Neural cell (in vitro differentiated cells): Measurements from ENCODE around the gene RPS6KA5. TPM values are rescaled to one million over a fixed set of nuclear protein-coding genes. Genes with fewer than 3 reads are reported as not detected.

Experiments used
- H2AFZ ChIP-seq: fragments of 200-600, 300-800 bp; sonication (generic), shearing (Covaris generic); 2 replicates; pipeline ENCODE4 v1.6.0; 2014; ENCODE audit warnings: low read depth, mild to moderate bottlenecking, antibody characterized with exemption, low read length, moderate library complexity
- H3F3A ChIP-seq: fragments of 200-600 bp; shearing (Covaris generic); 2 replicates; pipeline ENCODE4 v1.6.1; 2016; ENCODE audit warnings: mild to moderate bottlenecking, moderate library complexity, mixed read lengths, antibody characterized with exemption, low read length; ENCODE audit not compliant: insufficient read depth, poor library complexity, severe bottlenecking
- H3K27ac ChIP-seq: fragments of 200-600, 300-800 bp; sonication (generic), shearing (Covaris generic); 2 replicates; pipeline ENCODE4 v1.5.1; 2014; ENCODE audit warnings: mild to moderate bottlenecking, low read length, moderate library complexity
- H3K27me3 ChIP-seq: fragments of 300-800, 200-600 bp; sonication (generic), shearing (Covaris generic); 2 replicates; pipeline ENCODE4 v1.6.0; 2014; ENCODE audit warnings: mild to moderate bottlenecking, low read depth, low read length, moderate library complexity; ENCODE audit not compliant: insufficient read depth
- H3K36me3 ChIP-seq: fragments of 300-800, 200-600 bp; sonication (generic), shearing (Covaris generic); 2 replicates; pipeline ENCODE4 v1.5.1; 2014; ENCODE audit warnings: mild to moderate bottlenecking, antibody characterized with exemption, low read length, moderate library complexity; ENCODE audit not compliant: insufficient read depth
- H3K4me2 ChIP-seq: fragments of 300-800, 200-600 bp; sonication (generic), shearing (Covaris generic); 2 replicates; pipeline ENCODE4 v1.6.0; 2014; ENCODE audit warnings: mild to moderate bottlenecking, low read length
- H3K4me3 ChIP-seq: fragments of 300-800, 200-600 bp; sonication (generic), shearing (Covaris generic); 2 replicates; pipeline ENCODE4 v1.5.1; 2014; ENCODE audit warnings: mild to moderate bottlenecking, low read length, moderate library complexity
- H3K79me2 ChIP-seq: fragments of 200-600 bp; shearing (Covaris generic); replicated peaks from 2 replicates; pipeline ENCODE4 v1.6.0; 2014; ENCODE audit warnings: mild to moderate bottlenecking, low read length, moderate library complexity; ENCODE audit not compliant: insufficient read depth
- H3K9ac ChIP-seq: fragments of 300-800, 200-600 bp; sonication (generic), shearing (Covaris generic); 2 replicates; pipeline ENCODE4 v1.6.1; 2016; ENCODE audit warnings: mild to moderate bottlenecking, low read length, mixed read lengths
- H3K9me2 ChIP-seq: fragments of 200-600 bp; shearing (Covaris generic); 2 replicates; pipeline ENCODE4 v1.6.1; 2016; ENCODE audit warnings: mild to moderate bottlenecking, low read length, mixed read lengths; ENCODE audit not compliant: insufficient read depth
- H3K9me3 ChIP-seq: fragments of 200-600, 300-800 bp; sonication (generic), shearing (Covaris generic); 2 replicates; pipeline ENCODE4 v1.6.1; 2016; ENCODE audit warnings: mild to moderate bottlenecking, mixed run types, low read length, moderate library complexity, mixed read lengths
- H4K20me1 ChIP-seq: fragments of 200-600 bp; shearing (Covaris generic); 2 replicates; pipeline ENCODE4 v1.6.1; 2016; ENCODE audit warnings: mild to moderate bottlenecking, mixed run types; ENCODE audit not compliant: insufficient read depth
- CTCF ChIP-seq: fragments of 450-650 bp; IDR thresholded peaks from 2 replicates; pipeline ENCODE4 v1.5.1; 2014; ENCODE audit warnings: antibody characterized with exemption, mild to moderate bottlenecking, moderate library complexity; ENCODE audit not compliant: poor library complexity, severe bottlenecking
- EP300 ChIP-seq: fragments of 450-650 bp; conservative IDR thresholded peaks from 2 replicates; pipeline ENCODE4 v1.6.1; 2014; ENCODE audit warnings: antibody characterized with exemption, mild to moderate bottlenecking, moderate library complexity; ENCODE audit not compliant: poor library complexity, severe bottlenecking
- EZH2 ChIP-seq: fragments of 200-600, 300-800 bp; shearing (Covaris generic), sonication (generic); IDR thresholded peaks from 2 replicates; pipeline ENCODE4 v1.6.1; 2014; ENCODE audit warnings: antibody characterized with exemption, low read length, borderline replicate concordance, mild to moderate bottlenecking; ENCODE audit not compliant: insufficient read depth, poor library complexity, severe bottlenecking
- MXI1 ChIP-seq: fragments of 450-650 bp; conservative IDR thresholded peaks from 2 replicates; pipeline ENCODE4 v1.6.1; 2014; ENCODE audit warnings: antibody characterized with exemption, mild to moderate bottlenecking; ENCODE audit not compliant: poor library complexity, severe bottlenecking
- POLR2AphosphoS5 ChIP-seq: IDR thresholded peaks from 2 replicates; pipeline ENCODE4 v1.6.1; 2012
- RAD21 ChIP-seq: fragments of 450-650 bp; conservative IDR thresholded peaks from 2 replicates; pipeline ENCODE4 v1.6.1; 2014; ENCODE audit warnings: antibody characterized with exemption, mild to moderate bottlenecking, moderate library complexity
- REST ChIP-seq: IDR thresholded peaks from 2 replicates; pipeline ENCODE4 v1.6.1; 2012; ENCODE audit warnings: borderline replicate concordance
- SMC3 ChIP-seq: fragments of 450-650 bp; conservative IDR thresholded peaks from 2 replicates; pipeline ENCODE4 v1.6.1; 2014; ENCODE audit warnings: antibody characterized with exemption, mild to moderate bottlenecking, moderate library complexity; ENCODE audit not compliant: poor library complexity
- TAF1 ChIP-seq: IDR thresholded peaks from 2 replicates; pipeline ENCODE4 v1.6.1; 2012; ENCODE audit warnings: low read depth
- polyA plus RNA-seq: library from polyadenylated mRNA; depleted of rRNA; stranded (reverse); fragments of >200 nt; gene quantifications from 2 replicates; pipeline ENCODE4 v1.2.3, GENCODE V29; 2014

The RPS6KA5 gene
- polyA plus RNA-seq, 1 donor from 2014 or later: 6.3 TPM

- H3K4me3 ChIP-seq: no peak overlapping the region
- no peak overlapping the region for H3K4me2 ChIP-seq
These were observed 209.0 kb downstream of the RPS6KA5 start for GRCh38 chr14:90851327-90852036.

GRCh38 chr14:90850487-90850886, 210.0 kb downstream of the RPS6KA5 start:
- TF ChIP-seq POLR2AphosphoS5: no peak
- H3K27ac ChIP-seq: no peak overlapping the region
- no peak overlapping the region for H3K4me2 ChIP-seq
- H3K27me3 ChIP-seq: no peaks in the 10 kb centered on the region
- no peaks in the 10 kb centered on the region for H3K9me3 ChIP-seq
- H3K9ac ChIP-seq: no peak overlapping the region
- no peaks in the 10 kb centered on the region for H3F3A ChIP-seq
- no peaks in the 10 kb centered on the region for H4K20me1 ChIP-seq
- H3K36me3 ChIP-seq: no peaks in the 10 kb centered on the region
- H3K9me2 ChIP-seq: no peaks in the 10 kb centered on the region
- H3K4me3 ChIP-seq: no peak overlapping the region
- H3K79me2 ChIP-seq: no peaks in the 10 kb centered on the region
- no peak overlapping the region for H2AFZ ChIP-seq

More at GRCh38 chr14:90851327-90852036, 209.0 kb downstream of the RPS6KA5 start:
- Histone ChIP-seq H2AFZ (no peak overlapping the region), H3K27ac (no peak overlapping the region), H3K9me3 (no peaks in the 10 kb centered on the region), H3F3A (no peaks in the 10 kb centered on the region), H4K20me1 (no peaks in the 10 kb centered on the region), H3K27me3 (no peaks in the 10 kb centered on the region), H3K9me2 (no peaks in the 10 kb centered on the region), H3K79me2 (no peaks in the 10 kb centered on the region), H3K9ac (no peak overlapping the region), H3K36me3 (no peaks in the 10 kb centered on the region)
- TF ChIP-seq CTCF (no peak), EP300 (no peak), MXI1 (no peak), POLR2AphosphoS5 (no peak)

GRCh38 chr14:90849787-90850444, 210.5 kb downstream of the RPS6KA5 start:
- Histone ChIP-seq H3F3A (no peaks in the 10 kb centered on the region), H3K27me3 (no peaks in the 10 kb centered on the region), H3K27ac (no peak overlapping the region)

More at GRCh38 chr14:90849787-90850444, 210.5 kb downstream of the RPS6KA5 start:
- H3K9ac ChIP-seq: no peak overlapping the region
- no peak overlapping the region for H3K4me2 ChIP-seq
- no peaks in the 10 kb centered on the region for H3K79me2 ChIP-seq
- no peak overlapping the region for H2AFZ ChIP-seq
- H4K20me1 ChIP-seq: no peaks in the 10 kb centered on the region
- TF ChIP-seq POLR2AphosphoS5 (no peak), TAF1 (no peak), EZH2 (no peak), RAD21 (no peak), SMC3 (no peak), MXI1 (no peak), CTCF (no peak), REST (no peak), EP300 (no peak)
- no peaks in the 10 kb centered on the region for H3K9me2 ChIP-seq
- no peaks in the 10 kb centered on the region for H3K9me3 ChIP-seq
- H3K36me3 ChIP-seq: no peaks in the 10 kb centered on the region
- H3K4me3 ChIP-seq: no peak overlapping the region
